K562 (cell line): Measurements from ENCODE around the gene POLD4. TPM values are rescaled to one million over a fixed set of nuclear protein-coding genes. Genes with fewer than 3 reads are reported as not detected.

Source experiments
- CBFA2T2 ChIP-seq: fragments of 450-650 bp; conservative IDR thresholded peaks from 2 replicates; pipeline ENCODE4 v1.6.1; 2017; ENCODE audit warnings: mild to moderate bottlenecking
- CTCF ChIP-seq, 3 experiments: IDR thresholded peaks in 2 of 3; conservative IDR thresholded peaks in 1 of 3; 2 replicates each; pipeline ENCODE4 v1.5.1; 2011 to 2012; ENCODE audit warnings: low read length in 3 of 3, mild to moderate bottlenecking in 3 of 3, control low read depth in 2 of 3, improper control_type of control experiment in 1 of 3, inconsistent platforms in 1 of 3, low read depth in 1 of 3, mixed read lengths in 1 of 3, moderate library complexity in 1 of 3; ENCODE audit not compliant: insufficient read depth in 2 of 3
- JUND ChIP-seq, 2 experiments: IDR thresholded peaks; 2 replicates in 1 of 2; 3 replicates in 1 of 2; pipeline ENCODE4 v1.6.1; 2011; ENCODE audit warnings: borderline replicate concordance in 2 of 2, low read depth in 2 of 2, low read length in 2 of 2, improper control_type of control experiment in 1 of 2, missing biosample characterization in 1 of 2, missing genetic modification characterization in 1 of 2, missing genetic modification reagents in 1 of 2
- LEF1 ChIP-seq: fragments of 450-650 bp; IDR thresholded peaks from 2 replicates; pipeline ENCODE4 v1.6.1; 2016; ENCODE audit warnings: mild to moderate bottlenecking
- NFIX ChIP-seq: fragments of 250-450 bp; sonication (Bioruptor Pico); IDR thresholded peaks from 2 replicates; pipeline ENCODE4 v1.4.0; 2020; ENCODE audit warnings: low read depth, mild to moderate bottlenecking, moderate library complexity
- RERE ChIP-seq: sonication (generic); formaldehyde crosslinking; IDR thresholded peaks from 2 replicates; pipeline ENCODE4 v1.8.0; 2023; ENCODE audit warnings: missing genetic modification reagents, mild to moderate bottlenecking, borderline replicate concordance
- YY1 ChIP-seq, 3 experiments: IDR thresholded peaks; 2 replicates each; pipeline ENCODE4 v1.6.1; 2011; ENCODE audit warnings: low read length in 2 of 3, mild to moderate bottlenecking in 2 of 3, moderate library complexity in 2 of 3, borderline replicate concordance in 1 of 3, control low read depth in 1 of 3, low read depth in 1 of 3; ENCODE audit not compliant: insufficient read depth in 3 of 3, insufficient replicate concordance in 2 of 3, control insufficient read depth in 1 of 3, insufficient read length in 1 of 3; ENCODE audit errors: extremely low read depth in 1 of 3
- ZBTB1 ChIP-seq: sonication (generic); formaldehyde crosslinking; IDR thresholded peaks from 2 replicates; pipeline ENCODE4 v1.8.1; 2023; ENCODE audit warnings: missing genetic modification reagents, low read depth, mild to moderate bottlenecking, borderline replicate concordance
- ZNF398 ChIP-seq: fragments of 250-450 bp; sonication (Bioruptor Pico); IDR thresholded peaks from 2 replicates; pipeline ENCODE4 v1.8.0; 2021; ENCODE audit warnings: moderate library complexity, mild to moderate bottlenecking, inconsistent platforms
- ZNF589 ChIP-seq: fragments of 200-800 bp; sonication (Bioruptor generic); IDR thresholded peaks from 2 replicates; pipeline ENCODE4 v1.6.1; 2016; ENCODE audit warnings: low read depth, missing genetic modification characterization, missing compliant biosample characterization
- polyA plus RNA-seq, 8 experiments: library from polyadenylated mRNA; depleted of rRNA in 4 of 8; stranded (reverse) in 5 of 8; unstranded in 3 of 8; fragments of >200 nt; fragmentation: Nextera tagmentation in 2 of 8; fragmentation: Illumina TruSeq in 1 of 8; extraction: Ambion mirVana in 2 of 8; extraction: Trizol in 1 of 8; gene quantifications; 2 replicates each; pipeline versions ENCODE4 v1.2.1 to v1.2.3, GENCODE V29; 2011 to 2014; ENCODE audit warnings: inconsistent platforms in 1 of 8, missing spikeins in 1 of 8
- total RNA-seq, 7 experiments: library from RNA; depleted of rRNA in 6 of 7; stranded (reverse); fragments of >200 nt in 6 of 7; fragmentation: Illumina TruSeq in 2 of 7; extraction: Trizol in 2 of 7; gene quantifications; 2 replicates each; pipeline versions ENCODE4 v1.2.1 to v1.2.3, GENCODE V29; 2011 to 2021; ENCODE audit warnings: low replicate concordance in 1 of 7
- TF ChIP-seq, protein P1 (sequence below): fragments of 150-350 bp; IDR thresholded peaks from 2 replicates; pipeline ENCODE4 v1.6.1; 2014; ENCODE audit warnings: low read depth, mild to moderate bottlenecking, low read length, borderline replicate concordance

The POLD4 gene
- total and polyA plus RNA-seq, 9 of the 15 experiments (the other 6 are each of a cell fraction or from before 2014, with no cell fraction given), result 5.8 to 64.5 (median 18.3) TPM

GRCh38 chr11:67353317-67354074 is at the start of gene POLD4 (continued):
- TF ChIP-seq, protein P1, sequence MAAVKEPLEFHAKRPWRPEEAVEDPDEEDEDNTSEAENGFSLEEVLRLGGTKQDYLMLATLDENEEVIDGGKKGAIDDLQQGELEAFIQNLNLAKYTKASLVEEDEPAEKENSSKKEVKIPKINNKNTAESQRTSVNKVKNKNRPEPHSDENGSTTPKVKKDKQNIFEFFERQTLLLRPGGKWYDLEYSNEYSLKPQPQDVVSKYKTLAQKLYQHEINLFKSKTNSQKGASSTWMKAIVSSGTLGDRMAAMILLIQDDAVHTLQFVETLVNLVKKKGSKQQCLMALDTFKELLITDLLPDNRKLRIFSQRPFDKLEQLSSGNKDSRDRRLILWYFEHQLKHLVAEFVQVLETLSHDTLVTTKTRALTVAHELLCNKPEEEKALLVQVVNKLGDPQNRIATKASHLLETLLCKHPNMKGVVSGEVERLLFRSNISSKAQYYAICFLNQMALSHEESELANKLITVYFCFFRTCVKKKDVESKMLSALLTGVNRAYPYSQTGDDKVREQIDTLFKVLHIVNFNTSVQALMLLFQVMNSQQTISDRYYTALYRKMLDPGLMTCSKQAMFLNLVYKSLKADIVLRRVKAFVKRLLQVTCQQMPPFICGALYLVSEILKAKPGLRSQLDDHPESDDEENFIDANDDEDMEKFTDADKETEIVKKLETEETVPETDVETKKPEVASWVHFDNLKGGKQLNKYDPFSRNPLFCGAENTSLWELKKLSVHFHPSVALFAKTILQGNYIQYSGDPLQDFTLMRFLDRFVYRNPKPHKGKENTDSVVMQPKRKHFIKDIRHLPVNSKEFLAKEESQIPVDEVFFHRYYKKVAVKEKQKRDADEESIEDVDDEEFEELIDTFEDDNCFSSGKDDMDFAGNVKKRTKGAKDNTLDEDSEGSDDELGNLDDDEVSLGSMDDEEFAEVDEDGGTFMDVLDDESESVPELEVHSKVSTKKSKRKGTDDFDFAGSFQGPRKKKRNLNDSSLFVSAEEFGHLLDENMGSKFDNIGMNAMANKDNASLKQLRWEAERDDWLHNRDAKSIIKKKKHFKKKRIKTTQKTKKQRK, result no peak
- TF ChIP-seq ZNF589 (no peak), ZNF398 (no peak), YY1 (IDR thresholded peaks at IDR 0.05; ENCODE audit: borderline replicate concordance in 1 of 3, control insufficient read depth in 1 of 3, extremely low read depth in 1 of 3, insufficient read depth in 3 of 3, insufficient read length in 1 of 3, insufficient replicate concordance in 2 of 3, low read depth in 1 of 3, low read length in 2 of 3) (peak in 1 of 3 experiments; percentile 67), LEF1 (no peak), NFIX (CRISPR knock-in tag) (no peak), CBFA2T2 (no peak), ZBTB1 (CRISPR knock-in tag) (no peak), RERE (CRISPR knock-in tag) (no peak), JUND (IDR thresholded peaks at IDR 0.05; ENCODE audit: borderline replicate concordance, low read depth, low read length) (no peak), JUND (tag; IDR thresholded peaks at IDR 0.05; ENCODE audit: borderline replicate concordance, low read depth, low read length) (no peak; the same call in 2 of the 3 replicates), CTCF (IDR thresholded peaks at IDR 0.05 in 2 of 3, conservative IDR thresholded peaks at IDR 0.05 in 1 of 3; ENCODE audit: insufficient read depth in 2 of 3, low read depth in 1 of 3, low read length in 3 of 3) (no peak)
